AG09309 (cell line): Measurements from ENCODE around the gene PPIP5K2.
"Not testable (repeated sequence)": the region's sequence is repeated elsewhere in the genome, so short reads cannot be mapped to it uniquely, and the experiment has no call there.

ENCODE experiments used
- DNase-seq: peaks from one replicate; pipeline ENCODE4 v3.0.0-alpha.2; 2010; ENCODE audit warnings: low read depth
- H3K4me3 ChIP-seq: 2 replicates; pipeline ENCODE4 v1.5.1; 2011; ENCODE audit warnings: mild to moderate bottlenecking, low read depth, low read length, moderate library complexity; ENCODE audit not compliant: control insufficient read depth
- TF ChIP-seq, protein P1 (sequence below): IDR thresholded peaks from 2 replicates; pipeline ENCODE4 v1.5.1; 2011; ENCODE audit warnings: mild to moderate bottlenecking, low read depth, low read length, inconsistent platforms; ENCODE audit not compliant: insufficient read depth, control insufficient read depth; ENCODE audit errors: missing control alignments

Gene PPIP5K2

DNA sequence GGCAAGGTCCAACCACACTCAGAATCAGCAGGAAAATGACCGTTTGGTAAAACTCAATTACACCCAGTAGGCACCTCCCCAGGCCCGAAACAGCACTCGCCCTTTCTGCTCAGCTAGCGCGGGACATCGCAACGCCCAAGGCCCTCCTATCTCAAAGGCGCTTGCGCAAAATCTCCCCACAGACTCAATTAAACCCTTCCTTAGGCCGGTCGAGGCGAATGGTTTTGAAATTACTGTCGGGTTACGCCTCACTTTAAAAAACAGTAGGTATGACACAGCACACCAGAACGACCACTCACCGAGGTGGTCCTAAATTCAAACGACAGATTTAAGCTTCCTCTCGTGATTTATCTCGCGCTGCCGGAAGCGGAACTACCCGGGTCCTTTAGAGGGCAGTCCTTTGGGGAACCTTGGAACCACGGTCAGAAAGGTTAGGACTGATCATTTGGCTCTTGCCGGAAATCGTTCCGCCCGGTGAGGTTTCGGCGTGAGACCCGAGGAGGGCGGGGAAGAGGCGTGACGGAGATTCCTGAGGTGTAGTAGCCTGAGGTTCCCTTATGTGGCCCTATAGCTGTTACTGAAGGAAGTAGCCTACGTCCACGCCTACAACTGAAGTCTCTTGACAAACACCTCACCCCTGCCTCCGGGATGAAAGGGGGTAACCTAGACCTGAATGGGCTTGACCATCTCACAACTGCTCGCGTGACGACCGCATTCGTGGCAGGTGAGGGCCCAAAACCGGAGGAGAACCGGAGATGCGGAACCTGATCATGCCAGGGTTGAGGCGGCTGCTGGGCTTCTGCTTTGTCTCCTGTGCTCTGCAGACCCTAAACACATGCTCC is at the start of gene PPIP5K2, which contains the start of gene GIN1:
TSS of gene PPIP5K2 (plus strand) at position 537 of the 842 bp plus-strand sequence. CDS start 9,289 bp downstream, outside the sequence.
TSS of gene GIN1 (minus strand) at position 374 of the 842 bp plus-strand sequence. CDS start 11,431 bp downstream, outside the sequence.
- DNase-seq, result peak; percentile 91
- TF ChIP-seq, protein P1, sequence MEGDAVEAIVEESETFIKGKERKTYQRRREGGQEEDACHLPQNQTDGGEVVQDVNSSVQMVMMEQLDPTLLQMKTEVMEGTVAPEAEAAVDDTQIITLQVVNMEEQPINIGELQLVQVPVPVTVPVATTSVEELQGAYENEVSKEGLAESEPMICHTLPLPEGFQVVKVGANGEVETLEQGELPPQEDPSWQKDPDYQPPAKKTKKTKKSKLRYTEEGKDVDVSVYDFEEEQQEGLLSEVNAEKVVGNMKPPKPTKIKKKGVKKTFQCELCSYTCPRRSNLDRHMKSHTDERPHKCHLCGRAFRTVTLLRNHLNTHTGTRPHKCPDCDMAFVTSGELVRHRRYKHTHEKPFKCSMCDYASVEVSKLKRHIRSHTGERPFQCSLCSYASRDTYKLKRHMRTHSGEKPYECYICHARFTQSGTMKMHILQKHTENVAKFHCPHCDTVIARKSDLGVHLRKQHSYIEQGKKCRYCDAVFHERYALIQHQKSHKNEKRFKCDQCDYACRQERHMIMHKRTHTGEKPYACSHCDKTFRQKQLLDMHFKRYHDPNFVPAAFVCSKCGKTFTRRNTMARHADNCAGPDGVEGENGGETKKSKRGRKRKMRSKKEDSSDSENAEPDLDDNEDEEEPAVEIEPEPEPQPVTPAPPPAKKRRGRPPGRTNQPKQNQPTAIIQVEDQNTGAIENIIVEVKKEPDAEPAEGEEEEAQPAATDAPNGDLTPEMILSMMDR, result no peak
- peak within 1 kb of the TSS; percentile 71 for H3K4me3 ChIP-seq

DNA sequence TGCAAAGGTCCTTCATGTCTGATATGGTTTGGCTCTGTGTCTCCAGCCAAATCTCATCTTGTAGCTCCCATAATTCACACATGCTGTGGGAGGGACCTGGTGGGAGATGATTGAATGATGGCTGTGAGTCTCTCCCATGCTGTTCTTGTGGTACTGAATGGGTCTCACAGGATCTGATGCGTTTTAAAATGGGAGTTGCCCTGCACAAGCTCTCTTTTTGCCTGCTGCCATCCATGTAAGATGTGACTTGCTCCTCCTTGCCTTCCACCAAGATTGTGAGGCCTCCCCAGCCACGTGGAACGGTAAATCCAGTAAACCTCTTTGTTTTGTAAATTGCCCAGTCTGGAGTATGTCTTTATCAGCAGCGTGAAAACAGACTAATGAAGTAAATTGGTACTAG is 46.6 kb upstream of the PPIP5K2 start:
- H3K4me3 ChIP-seq, DNase-seq: not testable (repeated sequence)

- H3K4me3 ChIP-seq, result no peak overlapping the region
- TF ChIP-seq, protein P1, result no peak
- DNase-seq, result no peak
These were observed 44.7 kb upstream of the PPIP5K2 start for GRCh38 chr5:103075442-103075841.

- TF ChIP-seq, protein P1, result no peak
- no peak overlapping the region for H3K4me3 ChIP-seq
- DNase-seq, result no peak
These were observed 40.3 kb upstream of the PPIP5K2 start for GRCh38 chr5:103079796-103080195.

- H3K4me3 ChIP-seq, result no peak overlapping the region
- TF ChIP-seq, protein P1, result no peak
- no peak for DNase-seq
These were observed 33.6 kb upstream of the PPIP5K2 start for GRCh38 chr5:103086547-103086946.

GRCh38 chr5:103089272-103089671 is 30.8 kb upstream of the PPIP5K2 start:
- no peak overlapping the region for H3K4me3 ChIP-seq
- no peak for DNase-seq
- TF ChIP-seq, protein P1, result no peak

DNA sequence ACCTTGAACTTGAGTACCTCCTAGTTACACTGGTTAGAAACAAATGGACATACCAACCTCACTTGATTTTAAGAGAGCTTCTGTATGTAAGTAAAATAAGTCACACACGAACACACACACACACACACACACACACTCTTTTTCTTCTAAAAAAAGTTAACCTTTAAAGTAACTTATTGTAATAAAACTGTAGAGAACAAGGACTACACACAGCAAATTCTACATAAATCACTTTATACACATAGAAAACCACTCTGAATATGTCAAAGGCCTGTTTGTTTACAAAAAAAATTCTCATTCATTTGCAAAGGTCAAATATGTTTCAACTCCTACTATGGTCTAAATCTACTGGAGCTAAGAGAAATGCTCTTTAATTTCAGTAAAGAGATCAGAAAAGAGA is 29.3 kb upstream of the PPIP5K2 start:
- no peak for DNase-seq
- TF ChIP-seq, protein P1, result no peak
- no peak overlapping the region for H3K4me3 ChIP-seq
